ENCODE measurements around the gene NLRP1.
A peak's percentile ranks its signal among the peaks of the same experiment; 100 is the strongest.

NLRP1 gene

GRCh38 chr17:5584383-5585286, at the start of gene NLRP1:
Gene NLRP1, minus strand, starts transcription at chr17:5584509. Its CDS starts 552 bp downstream, at chr17:5583957.
- H3K4me3 ChIP-seq (ENCODE audit: control insufficient read depth, low read depth, low read length): peak within 1 kb of the TSS; percentile 44
- peak; percentile 94 for DNase-seq (ENCODE audit: low read depth)
- no peak for TF ChIP-seq CTCF (conservative IDR thresholded peaks at IDR 0.05; ENCODE audit: control insufficient read depth, insufficient read depth, low read depth, low read length)

GRCh38 chr17:5631958-5632590, 47.8 kb upstream of the NLRP1 start:
- no peak for DNase-seq (ENCODE audit: low read depth)
- no peak for TF ChIP-seq CTCF (conservative IDR thresholded peaks at IDR 0.05; ENCODE audit: control insufficient read depth, insufficient read depth, low read depth, low read length)

GRCh38 chr17:5630434-5630833, 46.1 kb upstream of the NLRP1 start:
- TF ChIP-seq CTCF (conservative IDR thresholded peaks at IDR 0.05; ENCODE audit: control insufficient read depth, insufficient read depth, low read depth, low read length): no peak
- no peak overlapping the region for H3K4me3 ChIP-seq (ENCODE audit: control insufficient read depth, low read depth, low read length)
- peak; percentile 86 for DNase-seq (ENCODE audit: low read depth)

More at GRCh38 chr17:5631958-5632590, 47.8 kb upstream of the NLRP1 start:
- no peak overlapping the region for H3K4me3 ChIP-seq (ENCODE audit: control insufficient read depth, low read depth, low read length)

- DNase-seq (ENCODE audit: low read depth): peak; percentile 28
- no peak overlapping the region for H3K4me3 ChIP-seq (ENCODE audit: control insufficient read depth, low read depth, low read length)
- no peak for TF ChIP-seq CTCF (conservative IDR thresholded peaks at IDR 0.05; ENCODE audit: control insufficient read depth, insufficient read depth, low read depth, low read length)
These were observed 44.8 kb upstream of the NLRP1 start for GRCh38 chr17:5629128-5629527.

GRCh38 chr17:5628262-5628661, 44.0 kb upstream of the NLRP1 start:
- no peak overlapping the region for H3K4me3 ChIP-seq (ENCODE audit: control insufficient read depth, low read depth, low read length)
- DNase-seq (ENCODE audit: low read depth): no peak
- no peak for TF ChIP-seq CTCF (conservative IDR thresholded peaks at IDR 0.05; ENCODE audit: control insufficient read depth, insufficient read depth, low read depth, low read length)

- DNase-seq (ENCODE audit: low read depth): no peak
- no peak for TF ChIP-seq CTCF (conservative IDR thresholded peaks at IDR 0.05; ENCODE audit: control insufficient read depth, insufficient read depth, low read depth, low read length)
- no peak overlapping the region for H3K4me3 ChIP-seq (ENCODE audit: control insufficient read depth, low read depth, low read length)
These were observed 39.9 kb upstream of the NLRP1 start for GRCh38 chr17:5624211-5624610.
